Endometrial microvascular endothelial cells (primary cell): ENCODE results near the gene EXD3. TPM values are rescaled to one million over a fixed set of nuclear protein-coding genes. Genes with fewer than 3 reads are reported as not detected.

Source experiments
- in situ Hi-C: cut with HindIII; loops from 2 replicates; pipeline ENCODE4 v1.10.0; 2017; ENCODE audit warnings: low sequenced_read_pairs, low pct_unique_long_range_greater_than_20kb; ENCODE audit errors: inconsistent ontology term
- total RNA-seq: library from RNA; depleted of rRNA; stranded (reverse); fragments of >200 nt; gene quantifications from one replicate; pipeline ENCODE4 v1.2.3, GENCODE V29; 2015; ENCODE audit errors: inconsistent ontology term

EXD3 gene
- total RNA-seq, 1 donor from 2014 or later = 4.0 TPM

GRCh38 chr9:137449081-137449844 lies 26.3 kb upstream of the EXD3 start:
- in situ Hi-C loops = no loop called here

GRCh38 chr9:137448602-137448962 lies 25.6 kb upstream of the EXD3 start:
- in situ Hi-C loops = no loop called here

- in situ Hi-C loops = no loop called here
Observed at GRCh38 chr9:137447722-137448601, 25.0 kb upstream of the EXD3 start.

DNA sequence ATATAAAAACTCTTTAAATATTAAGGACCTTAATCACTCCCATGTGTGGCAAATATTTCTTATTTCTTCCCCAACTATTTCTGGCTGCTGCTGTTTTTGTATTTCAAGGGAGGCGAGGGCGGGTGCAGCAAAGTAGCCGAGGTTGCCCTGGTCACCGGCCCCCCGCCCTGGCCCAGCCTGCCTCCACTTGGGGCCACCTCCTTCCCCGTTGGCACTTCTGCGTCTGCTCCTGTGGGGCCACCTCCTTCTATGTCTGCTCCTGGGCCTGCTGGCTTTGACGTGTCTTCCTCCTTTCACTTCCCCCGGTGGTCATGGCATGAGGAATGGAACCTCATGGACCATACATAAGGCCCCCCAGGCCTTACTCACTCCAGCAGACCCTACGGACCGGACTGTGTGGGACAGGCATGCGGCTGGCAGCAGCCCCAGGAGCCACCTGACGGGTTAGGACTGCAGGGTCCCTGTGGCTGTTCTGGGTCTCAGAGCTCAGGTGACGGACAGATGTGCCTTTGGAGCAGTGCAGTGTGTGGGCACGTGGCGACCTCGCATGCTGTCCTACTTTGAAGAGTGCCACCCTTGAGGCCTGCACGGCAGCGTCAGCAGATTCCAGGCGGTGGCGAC lies 24.0 kb upstream of the EXD3 start:
- in situ Hi-C loops = no loop called here

- in situ Hi-C loops = no loop called here
Observed at GRCh38 chr9:137445930-137446431, 23.0 kb upstream of the EXD3 start.

- in situ Hi-C loops = no loop called here
Observed at GRCh38 chr9:137445275-137445807, 22.4 kb upstream of the EXD3 start.

- in situ Hi-C loops = no loop called here
Observed at GRCh38 chr9:137444106-137444790, 21.3 kb upstream of the EXD3 start.

- in situ Hi-C loops = no loop called here
Observed at GRCh38 chr9:137441935-137442321, 19.0 kb upstream of the EXD3 start.

DNA sequence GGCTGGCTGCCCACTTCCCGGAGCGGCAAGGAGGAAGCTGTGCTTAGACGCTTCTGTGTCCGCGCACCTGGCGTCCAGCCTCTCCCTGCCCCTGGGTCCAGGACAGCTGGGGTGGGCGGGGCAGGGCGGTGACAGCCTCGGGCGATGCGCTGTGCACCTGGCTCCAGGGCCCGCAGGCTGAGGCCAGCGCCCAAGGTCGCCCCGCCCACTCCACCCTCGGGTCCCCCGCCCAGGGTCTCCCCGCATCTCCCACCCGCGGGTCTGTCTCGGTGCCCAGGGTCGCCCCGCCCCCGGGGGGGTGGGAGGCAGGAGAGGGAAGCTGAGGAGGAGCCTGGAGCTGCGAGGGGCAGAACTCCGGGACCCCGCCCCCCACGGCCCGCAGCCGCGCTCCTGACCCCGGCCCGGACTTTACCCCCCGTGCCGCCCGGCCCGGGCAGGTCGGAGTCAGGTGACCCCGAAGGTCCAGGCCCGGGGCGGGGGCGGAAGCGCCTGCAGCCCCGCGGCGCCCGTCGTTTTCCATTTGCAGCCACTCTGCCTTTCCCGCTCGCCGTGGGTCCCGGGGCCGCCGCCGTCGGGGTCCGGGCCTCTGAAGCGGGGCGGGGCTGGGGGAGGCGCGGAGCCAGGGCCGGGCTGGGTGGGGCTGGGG lies 18.4 kb upstream of the EXD3 start, which contains the start of gene ENTPD8:
Gene ENTPD8 (minus strand): TSS at position 69 of the 646 bp plus-strand sequence. CDS start 3,072 bp downstream, outside the sequence.
- in situ Hi-C loops = no loop called here

DNA sequence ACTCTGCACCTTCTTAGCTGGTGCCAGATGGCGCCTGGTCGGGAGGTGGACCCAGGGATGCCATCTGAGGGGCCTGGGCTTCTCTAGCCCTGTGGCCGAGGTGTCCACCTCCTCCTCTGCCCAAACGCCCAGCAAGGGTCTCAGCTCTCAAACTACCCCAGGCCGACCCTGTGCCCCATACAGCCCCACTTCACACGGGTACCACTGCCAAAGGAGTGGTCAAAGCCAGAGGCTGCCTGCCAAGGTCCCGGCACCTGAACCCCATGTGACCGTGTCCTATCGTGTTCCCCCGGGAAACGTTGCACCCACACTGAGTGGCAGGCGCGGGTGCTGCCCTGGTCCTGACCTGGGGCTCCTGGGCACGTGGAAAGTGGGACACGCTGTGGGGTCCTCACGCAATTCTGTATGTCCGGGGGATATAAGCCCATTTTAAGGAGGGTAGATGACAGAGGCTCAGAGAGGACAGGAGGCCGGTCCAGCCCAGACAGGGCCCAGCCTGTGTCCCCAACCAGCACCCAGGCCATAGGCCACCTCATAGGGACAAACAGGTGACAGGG lies 16.3 kb upstream of the EXD3 start:
- in situ Hi-C loops = no loop called here

- in situ Hi-C loops = no loop called here
Observed at GRCh38 chr9:137438591-137439157, 15.7 kb upstream of the EXD3 start.

DNA sequence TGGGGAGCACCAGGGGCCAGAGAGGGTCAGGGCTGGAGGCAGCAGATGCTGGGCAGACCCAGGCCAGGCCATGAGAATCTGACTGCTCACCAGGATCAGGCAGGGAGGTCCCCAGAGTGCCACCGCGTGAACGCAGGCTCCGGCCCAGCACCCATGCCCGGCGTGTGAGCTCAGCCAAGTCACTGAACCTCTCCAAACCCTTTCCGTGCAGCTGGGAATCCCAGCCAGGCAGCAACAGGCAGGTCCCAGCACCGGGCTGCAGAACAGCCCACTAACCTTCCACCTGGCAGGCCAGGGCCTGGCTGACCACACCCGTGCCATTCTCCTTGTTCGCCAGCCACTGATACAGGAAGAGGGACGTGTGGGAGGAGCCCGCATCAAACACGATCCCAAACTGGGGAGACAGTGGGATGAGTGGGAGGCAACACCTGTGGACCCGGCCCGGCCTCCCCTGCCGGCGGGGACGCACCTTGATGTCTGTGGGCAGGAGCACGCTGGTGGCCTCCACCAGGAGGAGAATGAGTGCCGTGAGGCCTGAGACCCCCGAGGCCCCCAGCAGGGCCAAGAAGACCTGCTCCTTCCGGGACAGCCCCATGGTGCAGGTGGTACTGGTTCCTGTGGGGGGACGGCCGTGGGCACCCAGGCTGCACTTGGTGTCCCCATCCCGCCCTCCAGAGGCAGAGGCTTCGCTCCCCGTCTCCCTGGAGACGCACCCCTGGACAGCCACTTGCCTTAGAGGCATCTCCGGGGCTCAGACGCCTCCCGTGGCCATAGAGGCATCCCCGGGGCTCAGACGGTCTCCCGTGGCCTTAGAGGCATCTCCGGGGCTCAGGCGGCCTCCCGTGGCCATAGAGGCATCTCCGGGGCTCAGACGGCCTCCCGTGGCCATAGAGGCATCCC lies 15.0 kb upstream of the EXD3 start:
- in situ Hi-C loops = no loop called here

- in situ Hi-C loops = no loop called here
Observed at GRCh38 chr9:137436761-137437600, 14.0 kb upstream of the EXD3 start.

GRCh38 chr9:137435980-137436760 lies 13.2 kb upstream of the EXD3 start:
- in situ Hi-C loops = no loop called here

- in situ Hi-C loops = no loop called here
Observed at GRCh38 chr9:137435381-137435891, 12.5 kb upstream of the EXD3 start.
